PC-3 (cell line): ENCODE measurements around the gene ATXN10.

ENCODE experiments used
- EZH2phosphoT487 ChIP-seq: fragments of 300-600 bp; sonication (generic); IDR thresholded peaks from 2 replicates; pipeline ENCODE4 v1.6.1; 2018; ENCODE audit warnings: mild to moderate bottlenecking, antibody characterized with exemption, low read length, borderline replicate concordance
- TF ChIP-seq, protein P1 (sequence below): fragments of 300-600 bp; sonication (generic); conservative IDR thresholded peaks from 2 replicates; pipeline ENCODE4 v1.5.1; 2017; ENCODE audit warnings: antibody characterized with exemption, low read depth, mild to moderate bottlenecking, low read length

DNA sequence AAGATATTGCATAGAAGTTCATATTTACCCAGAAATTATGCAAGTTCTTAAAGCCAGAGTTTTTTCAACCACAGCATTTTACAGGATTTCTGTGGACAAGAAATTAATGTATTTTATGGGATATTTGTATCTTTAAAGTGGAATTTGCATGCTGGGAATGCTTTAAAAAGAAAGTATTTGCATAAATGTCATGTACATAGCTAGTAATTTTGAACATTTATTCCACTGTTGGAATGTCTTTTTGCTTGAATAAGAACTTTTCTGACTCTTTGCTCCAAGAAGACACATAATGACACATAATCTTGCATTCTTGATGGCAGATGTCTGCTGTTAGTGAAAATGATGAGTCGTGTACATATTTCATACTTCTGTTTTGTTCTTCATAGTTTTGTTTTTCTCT, 66.6 kb downstream of the ATXN10 start:
- TF ChIP-seq, protein P1, sequence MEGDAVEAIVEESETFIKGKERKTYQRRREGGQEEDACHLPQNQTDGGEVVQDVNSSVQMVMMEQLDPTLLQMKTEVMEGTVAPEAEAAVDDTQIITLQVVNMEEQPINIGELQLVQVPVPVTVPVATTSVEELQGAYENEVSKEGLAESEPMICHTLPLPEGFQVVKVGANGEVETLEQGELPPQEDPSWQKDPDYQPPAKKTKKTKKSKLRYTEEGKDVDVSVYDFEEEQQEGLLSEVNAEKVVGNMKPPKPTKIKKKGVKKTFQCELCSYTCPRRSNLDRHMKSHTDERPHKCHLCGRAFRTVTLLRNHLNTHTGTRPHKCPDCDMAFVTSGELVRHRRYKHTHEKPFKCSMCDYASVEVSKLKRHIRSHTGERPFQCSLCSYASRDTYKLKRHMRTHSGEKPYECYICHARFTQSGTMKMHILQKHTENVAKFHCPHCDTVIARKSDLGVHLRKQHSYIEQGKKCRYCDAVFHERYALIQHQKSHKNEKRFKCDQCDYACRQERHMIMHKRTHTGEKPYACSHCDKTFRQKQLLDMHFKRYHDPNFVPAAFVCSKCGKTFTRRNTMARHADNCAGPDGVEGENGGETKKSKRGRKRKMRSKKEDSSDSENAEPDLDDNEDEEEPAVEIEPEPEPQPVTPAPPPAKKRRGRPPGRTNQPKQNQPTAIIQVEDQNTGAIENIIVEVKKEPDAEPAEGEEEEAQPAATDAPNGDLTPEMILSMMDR: no peak
- no peak for TF ChIP-seq EZH2phosphoT487
